ENCODE results near the gene PRR11. TPM values are rescaled to one million over a fixed set of nuclear protein-coding genes. Genes with fewer than 3 reads are reported as not detected.

PRR11 gene
- total RNA-seq, 1 donor from 2014 or later = 51.9 TPM

GRCh38 chr17:59202320-59202719, 46.8 kb downstream of the PRR11 start:
- Histone ChIP-seq H4K20me1 (ENCODE audit: low read depth) (no peaks in the 10 kb centered on the region), H3F3A (ENCODE audit: low read depth) (no peaks in the 10 kb centered on the region), H3K9ac (no peak overlapping the region), H3K79me2 (ENCODE audit: low read depth) (no peaks in the 10 kb centered on the region), H3K4me2 (no peak overlapping the region), H3K9me3 (ENCODE audit: low read depth) (no peaks in the 10 kb centered on the region), H3K27ac (no peak overlapping the region), H3K4me3 (no peak overlapping the region), H2AFZ (replicated peaks) (no peak overlapping the region), H3K27me3 (no peaks in the 10 kb centered on the region), H3K36me3 (peaks cover 9% of the 10 kb centered on the region), H3K4me1 (no peaks in the 10 kb centered on the region)
- Mint-ChIP-seq H3K27me3 (ENCODE audit: insufficient read depth, low read depth) (no peaks in the 10 kb centered on the region), H3K36me3 (peaks cover 15% of the 10 kb centered on the region), H3K27ac (no peak overlapping the region), H3K4me1 (no peaks in the 10 kb centered on the region), H3K9me3 (no peaks in the 10 kb centered on the region), H3K4me3 (no peak overlapping the region)
- DNase-seq (ENCODE audit: low spot score) = no peak
- TF ChIP-seq, protein P1, sequence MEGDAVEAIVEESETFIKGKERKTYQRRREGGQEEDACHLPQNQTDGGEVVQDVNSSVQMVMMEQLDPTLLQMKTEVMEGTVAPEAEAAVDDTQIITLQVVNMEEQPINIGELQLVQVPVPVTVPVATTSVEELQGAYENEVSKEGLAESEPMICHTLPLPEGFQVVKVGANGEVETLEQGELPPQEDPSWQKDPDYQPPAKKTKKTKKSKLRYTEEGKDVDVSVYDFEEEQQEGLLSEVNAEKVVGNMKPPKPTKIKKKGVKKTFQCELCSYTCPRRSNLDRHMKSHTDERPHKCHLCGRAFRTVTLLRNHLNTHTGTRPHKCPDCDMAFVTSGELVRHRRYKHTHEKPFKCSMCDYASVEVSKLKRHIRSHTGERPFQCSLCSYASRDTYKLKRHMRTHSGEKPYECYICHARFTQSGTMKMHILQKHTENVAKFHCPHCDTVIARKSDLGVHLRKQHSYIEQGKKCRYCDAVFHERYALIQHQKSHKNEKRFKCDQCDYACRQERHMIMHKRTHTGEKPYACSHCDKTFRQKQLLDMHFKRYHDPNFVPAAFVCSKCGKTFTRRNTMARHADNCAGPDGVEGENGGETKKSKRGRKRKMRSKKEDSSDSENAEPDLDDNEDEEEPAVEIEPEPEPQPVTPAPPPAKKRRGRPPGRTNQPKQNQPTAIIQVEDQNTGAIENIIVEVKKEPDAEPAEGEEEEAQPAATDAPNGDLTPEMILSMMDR (IDR thresholded peaks at IDR 0.05) = no peak
- TF ChIP-seq EZH2phosphoT487 (IDR thresholded peaks at IDR 0.05) (no peak), EZH2 (IDR thresholded peaks at IDR 0.05) (no peak)

DNA sequence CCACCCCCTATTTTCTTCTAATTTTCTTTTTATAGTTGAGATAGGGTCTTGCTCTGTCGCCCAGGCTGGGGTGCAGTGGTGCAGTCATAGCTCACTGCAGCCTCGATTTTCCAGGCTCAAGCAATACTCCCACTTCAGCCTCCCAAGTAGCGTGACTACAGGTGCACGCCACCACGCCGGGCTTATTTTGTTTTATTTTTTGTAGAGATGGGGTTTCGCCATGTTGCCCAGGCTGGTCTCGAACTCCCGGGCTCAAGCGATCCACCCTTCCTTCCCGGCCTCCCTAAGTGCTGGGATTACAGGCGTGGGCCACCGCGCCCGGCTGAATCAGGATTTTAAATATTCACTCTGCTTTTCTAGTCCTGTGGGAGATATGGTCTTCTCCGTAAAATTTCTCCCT, 63.8 kb downstream of the PRR11 start:
- TF ChIP-seq EZH2phosphoT487 (IDR thresholded peaks at IDR 0.05) (no peak), EZH2 (IDR thresholded peaks at IDR 0.05) (no peak)
- TF ChIP-seq, protein P1 (IDR thresholded peaks at IDR 0.05) = no peak
- Histone ChIP-seq H3K4me2 (no peak overlapping the region), H2AFZ (replicated peaks) (peak overlapping the region; percentile 75), H3K27ac (no peak overlapping the region), H3K4me1 (peaks cover 12% of the 10 kb centered on the region), H3K36me3 (no peaks in the 10 kb centered on the region), H3K9me3 (ENCODE audit: low read depth) (no peaks in the 10 kb centered on the region), H3K27me3 (no peaks in the 10 kb centered on the region), H4K20me1 (ENCODE audit: low read depth) (no peaks in the 10 kb centered on the region), H3K9ac (no peak overlapping the region), H3K79me2 (ENCODE audit: low read depth) (peaks cover 18% of the 10 kb centered on the region), H3K4me3 (no peak overlapping the region), H3F3A (ENCODE audit: low read depth) (peaks cover 21% of the 10 kb centered on the region)
- peak overlapping the region; percentile 95 for H3K4me3 Mint-ChIP-seq
- H3K9me3 Mint-ChIP-seq = no peaks in the 10 kb centered on the region
- H3K36me3 Mint-ChIP-seq = peaks cover 11% of the 10 kb centered on the region
- peaks cover 10% of the 10 kb centered on the region for H3K4me1 Mint-ChIP-seq
- H3K27ac Mint-ChIP-seq = peak overlapping the region; percentile 96
- peaks cover 2% of the 10 kb centered on the region for H3K27me3 Mint-ChIP-seq (ENCODE audit: insufficient read depth, low read depth)
- DNase-seq (ENCODE audit: low spot score) = no peak

- H3K27me3 ChIP-seq = no peaks in the 10 kb centered on the region
- TF ChIP-seq, protein P1 (IDR thresholded peaks at IDR 0.05) = no peak
- no peak for TF ChIP-seq EZH2 (IDR thresholded peaks at IDR 0.05)
- no peak for TF ChIP-seq EZH2phosphoT487 (IDR thresholded peaks at IDR 0.05)
- peaks cover 21% of the 10 kb centered on the region for H3F3A ChIP-seq (ENCODE audit: low read depth)
- no peaks in the 10 kb centered on the region for H3K9me3 Mint-ChIP-seq
- peaks cover 7% of the 10 kb centered on the region for H3K36me3 Mint-ChIP-seq
- H3K4me1 ChIP-seq = peaks cover 12% of the 10 kb centered on the region
- peak overlapping the region; percentile 74 for H3K4me3 ChIP-seq
- H3K4me2 ChIP-seq = peak overlapping the region; percentile 73
- peak overlapping the region; percentile 95 for H3K4me3 Mint-ChIP-seq
- no peak overlapping the region for H3K9ac ChIP-seq
- H3K4me1 Mint-ChIP-seq = peaks cover 10% of the 10 kb centered on the region
- peak overlapping the region; percentile 96 for H3K27ac Mint-ChIP-seq
- H3K36me3 ChIP-seq = no peaks in the 10 kb centered on the region
- peak; percentile 12 for DNase-seq (ENCODE audit: low spot score)
- H2AFZ ChIP-seq (replicated peaks) = peak overlapping the region; percentile 75
- H3K27me3 Mint-ChIP-seq (ENCODE audit: insufficient read depth, low read depth) = peaks cover 2% of the 10 kb centered on the region
- H4K20me1 ChIP-seq (ENCODE audit: low read depth) = no peaks in the 10 kb centered on the region
- no peak overlapping the region for H3K27ac ChIP-seq
- peaks cover 18% of the 10 kb centered on the region for H3K79me2 ChIP-seq (ENCODE audit: low read depth)
- H3K9me3 ChIP-seq (ENCODE audit: low read depth) = no peaks in the 10 kb centered on the region
Measured at GRCh38 chr17:59219992-59220327, 64.4 kb downstream of the PRR11 start.
